GM19351 (cell line): ENCODE measurements around the gene ADD3.
A peak's percentile ranks its signal among the peaks of the same experiment; 100 is the strongest.

ENCODE experiments used
- ATAC-seq: cut with Tn5 transposase; IDR thresholded peaks from one replicate; pipeline ENCODE4 v1.9.1; 2021; ENCODE audit warnings: mild to moderate bottlenecking, moderate library complexity; ENCODE audit not compliant: unreplicated experiment

ADD3 gene

GRCh38 chr10:109998513-109998912 lies 9.3 kb upstream of the ADD3 start:
- ATAC-seq: no peak

GRCh38 chr10:110002801-110003523 lies 4.8 kb upstream of the ADD3 start:
- ATAC-seq: no peak

- ATAC-seq: no peak
Observed at GRCh38 chr10:110003524-110003885, 4.3 kb upstream of the ADD3 start.

GRCh38 chr10:110005719-110006118 lies 2.1 kb upstream of the ADD3 start:
- ATAC-seq: no peak

GRCh38 chr10:110006358-110007160 lies 1.2 kb upstream of the ADD3 start:
- no peak for ATAC-seq

GRCh38 chr10:110007161-110007700 lies 553 bp upstream of the ADD3 start:
- ATAC-seq: peak; percentile 37

- peak; percentile 22 for ATAC-seq
Observed at GRCh38 chr10:110008518-110009339, 945 bp downstream of the ADD3 start.

GRCh38 chr10:110009736-110010475 lies 2.1 kb downstream of the ADD3 start:
- ATAC-seq: peak; percentile 25

GRCh38 chr10:110010486-110011378 lies 2.9 kb downstream of the ADD3 start:
- no peak for ATAC-seq

GRCh38 chr10:110011681-110012080 lies 3.9 kb downstream of the ADD3 start:
- no peak for ATAC-seq

GRCh38 chr10:110013630-110014293 lies 6.0 kb downstream of the ADD3 start:
- ATAC-seq: no peak

GRCh38 chr10:110016039-110016438 lies 8.3 kb downstream of the ADD3 start:
- no peak for ATAC-seq

- ATAC-seq: no peak
Observed at GRCh38 chr10:110017052-110017451, 9.3 kb downstream of the ADD3 start.

GRCh38 chr10:110017907-110018306 lies 10.1 kb downstream of the ADD3 start:
- no peak for ATAC-seq

GRCh38 chr10:110020265-110020664 lies 12.5 kb downstream of the ADD3 start:
- ATAC-seq: no peak

GRCh38 chr10:110022716-110023504 lies 15.1 kb downstream of the ADD3 start:
- ATAC-seq: no peak

GRCh38 chr10:110023785-110024465 lies 16.1 kb downstream of the ADD3 start:
- no peak for ATAC-seq

- no peak for ATAC-seq
Observed at GRCh38 chr10:110029450-110029849, 21.7 kb downstream of the ADD3 start.
